SH-SY5Y (cell line): ENCODE data around the gene SYT12.

Source experiments
- GATA2 ChIP-seq: IDR thresholded peaks from 2 replicates; pipeline ENCODE4 v1.6.1; 2011; ENCODE audit warnings: mild to moderate bottlenecking, low read depth, low read length
- GATA3 ChIP-seq: IDR thresholded peaks from 2 replicates; pipeline ENCODE4 v1.6.1; 2011; ENCODE audit warnings: low read depth, mild to moderate bottlenecking, low read length, moderate library complexity

GRCh38 chr11:67023957-67024353 lies 1.0 kb downstream of the SYT12 start:
- TF ChIP-seq GATA2 (no peak), GATA3 (no peak)
